Measurements from ENCODE around the gene MYNN. TPM values are rescaled to one million over a fixed set of nuclear protein-coding genes. Genes with fewer than 3 reads are reported as not detected.

MYNN gene
- total RNA-seq, 1 experiment from 2014 or later, result 33.0 TPM

Other genes with a start within 250 kb of the MYNN start
- 1.2 and 1.4 TPM in 2 replicates for gene MECOM, start 109.7 kb upstream of the MYNN start, total RNA-seq (2014; rRNA removed; shearing (Covaris generic); ENCODE audit: low replicate concordance)
- gene TERC, start 8.3 kb upstream of the MYNN start, total RNA-seq (2014; rRNA removed; shearing (Covaris generic); ENCODE audit: low replicate concordance), result 149 and 154 TPM in 2 replicates
- gene ACTRT3, start 3.8 kb upstream of the MYNN start, total RNA-seq (2014; rRNA removed; shearing (Covaris generic); ENCODE audit: low replicate concordance), result 4.3 and 6.0 TPM in 2 replicates
- not detected in 2 replicates for gene LRRIQ4, start 39.5 kb downstream of the MYNN start, total RNA-seq (2014; rRNA removed; shearing (Covaris generic); ENCODE audit: low replicate concordance)
- gene LRRC34, start 39.5 kb downstream of the MYNN start, total RNA-seq (2014; rRNA removed; shearing (Covaris generic); ENCODE audit: low replicate concordance), result 3.9 and 12.2 TPM in 2 replicates
- not detected in 2 replicates for gene LRRC31, start 96.5 kb downstream of the MYNN start, total RNA-seq (2014; rRNA removed; shearing (Covaris generic); ENCODE audit: low replicate concordance)
- gene SAMD7, start 138.2 kb downstream of the MYNN start, total RNA-seq (2014; rRNA removed; shearing (Covaris generic); ENCODE audit: low replicate concordance), result not detected in 2 replicates
- 12.2 and 28.1 TPM in 2 replicates for gene SEC62, start 193.4 kb downstream of the MYNN start, total RNA-seq (2014; rRNA removed; shearing (Covaris generic); ENCODE audit: low replicate concordance)

All from MG63 (cell line).